HG03565 (cell line): ENCODE data around the gene GLE1.
"Not testable (repeated sequence)": the region's sequence is repeated elsewhere in the genome, so short reads cannot be mapped to it uniquely, and the experiment has no call there.

Source experiments
- ATAC-seq: cut with Tn5 transposase; IDR thresholded peaks from one replicate; pipeline ENCODE4 v1.9.1; 2021; ENCODE audit warnings: mild to moderate bottlenecking, moderate library complexity; ENCODE audit not compliant: unreplicated experiment

Gene GLE1

DNA sequence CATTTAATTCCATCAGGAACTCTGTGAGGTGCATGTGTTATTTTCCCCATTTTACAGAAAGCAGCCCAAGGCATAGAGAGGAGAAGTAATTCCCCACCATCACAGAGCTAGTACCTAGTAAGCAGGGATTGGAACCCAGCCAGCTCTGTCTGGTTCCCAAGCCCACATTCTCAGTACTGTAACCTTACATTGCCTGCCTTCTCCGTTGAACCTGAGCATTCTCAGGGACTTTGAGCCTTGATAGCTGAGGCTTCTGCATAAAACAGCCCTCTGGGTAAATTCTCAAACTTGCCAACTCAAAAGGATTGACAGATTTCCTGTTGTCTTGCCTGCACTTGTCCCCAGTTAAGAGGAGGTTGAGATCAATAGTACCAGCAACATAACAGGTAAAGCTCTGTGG is 9.2 kb upstream of the GLE1 start:
- no peak for ATAC-seq

DNA sequence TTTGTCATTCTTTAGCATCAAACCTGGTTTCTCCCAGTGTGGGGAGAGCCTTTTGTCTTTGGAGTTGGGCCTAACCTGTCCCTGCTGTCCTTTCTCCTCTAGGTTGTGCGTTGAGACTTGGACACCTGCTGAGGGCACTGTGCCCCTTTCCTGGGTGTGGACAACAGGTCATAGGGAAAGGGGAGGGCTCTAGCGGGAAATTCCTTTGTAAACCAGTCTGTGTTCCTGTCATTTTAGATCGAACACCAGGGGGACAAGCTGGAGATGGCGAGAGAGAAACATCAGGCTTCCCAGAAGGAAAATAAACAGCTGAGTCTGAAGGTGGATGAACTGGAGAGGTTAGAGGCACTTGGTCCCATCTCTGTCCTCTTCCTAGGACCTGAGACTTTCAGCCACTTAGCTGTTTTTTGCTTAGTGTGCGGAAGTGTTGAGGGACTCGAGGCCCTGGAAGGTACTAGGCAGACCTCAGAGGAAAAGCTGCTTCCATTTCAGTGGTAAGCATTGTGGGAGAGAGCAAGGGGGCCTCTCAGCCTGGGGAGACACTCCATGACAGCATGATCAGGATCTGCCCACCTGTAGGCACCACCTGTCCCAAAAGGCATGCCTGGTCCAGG is 8.6 kb upstream of the GLE1 start:
- ATAC-seq: no peak

GRCh38 chr9:128497824-128498610 is 6.5 kb upstream of the GLE1 start:
- no peak for ATAC-seq

DNA sequence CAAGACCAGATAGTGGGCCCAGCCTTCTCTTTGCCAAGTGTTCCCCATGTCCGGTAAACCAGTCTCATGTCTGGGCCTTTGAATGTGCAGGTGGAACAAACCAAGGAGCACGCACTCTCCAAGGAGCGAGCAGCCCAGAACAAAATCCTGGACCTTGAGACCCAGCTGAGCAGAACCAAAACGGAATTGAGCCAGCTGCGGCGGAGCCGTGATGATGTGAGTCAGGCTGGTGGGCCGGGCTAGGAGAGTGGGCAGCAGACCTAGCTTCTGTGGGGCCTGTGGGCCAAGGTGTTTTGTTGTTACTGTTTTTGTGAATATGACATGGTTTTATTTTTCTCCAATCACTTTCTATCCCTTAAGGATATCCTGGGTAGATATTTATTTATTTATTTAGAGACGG is 5.6 kb upstream of the GLE1 start:
- ATAC-seq: no peak

DNA sequence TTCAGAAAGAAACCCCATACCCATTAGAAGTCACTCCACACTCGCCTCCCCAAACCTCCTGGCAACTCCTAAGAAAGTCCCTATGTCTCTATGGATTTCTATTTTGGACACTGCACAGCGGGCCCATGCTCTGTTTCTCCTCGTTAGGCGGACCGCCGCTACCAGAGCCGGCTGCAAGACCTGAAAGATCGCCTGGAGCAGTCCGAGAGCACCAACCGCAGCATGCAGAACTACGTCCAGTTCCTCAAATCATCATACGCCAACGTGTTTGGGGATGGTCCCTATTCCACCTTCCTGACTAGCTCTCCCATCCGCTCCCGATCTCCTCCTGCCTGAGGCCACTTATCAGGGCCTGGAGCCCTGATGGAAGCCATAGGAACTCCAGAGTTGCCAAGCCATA is 4.6 kb upstream of the GLE1 start:
- no peak for ATAC-seq

DNA sequence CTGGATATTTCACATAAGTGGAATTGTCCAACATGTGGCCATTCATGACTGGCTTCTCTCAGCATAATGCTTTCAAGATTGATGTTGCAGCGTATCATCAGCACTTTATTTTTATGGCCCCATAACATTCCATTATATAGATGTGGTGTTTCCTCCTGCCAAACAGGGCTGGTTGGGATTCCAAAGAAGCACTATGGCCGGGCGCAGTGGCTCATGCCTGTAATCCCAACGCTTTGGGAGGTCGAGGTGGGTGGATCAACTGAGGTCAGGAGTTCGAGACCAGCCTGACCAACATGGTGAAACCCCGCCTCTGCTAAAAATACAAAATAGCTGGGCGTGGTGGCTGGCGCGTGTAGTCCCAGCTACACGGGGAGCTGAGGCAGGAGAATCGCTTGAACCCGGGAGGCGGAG is 1.1 kb upstream of the GLE1 start:
- ATAC-seq: not testable (repeated sequence)

GRCh38 chr9:128503870-128504269 is 649 bp upstream of the GLE1 start:
- no peak for ATAC-seq

DNA sequence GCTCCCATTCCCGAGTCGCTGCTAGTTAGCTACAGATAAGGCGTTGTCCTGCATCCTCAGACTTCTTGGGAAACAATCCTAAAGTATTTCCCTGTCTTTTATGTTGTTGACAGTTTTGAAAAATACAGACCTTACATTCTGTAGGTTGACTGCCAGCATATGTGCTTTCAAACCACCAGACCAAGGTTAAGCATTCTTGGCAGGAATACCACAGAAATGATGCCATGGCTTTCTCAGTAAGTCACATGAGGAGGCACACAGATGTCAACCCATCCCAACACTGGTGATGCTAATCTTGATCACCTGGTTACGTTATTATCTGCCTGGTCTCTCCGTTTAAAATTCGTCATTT is 871 bp downstream of the GLE1 start:
- ATAC-seq: no peak

GRCh38 chr9:128505906-128506305 is 1.4 kb downstream of the GLE1 start:
- not testable (repeated sequence) for ATAC-seq

DNA sequence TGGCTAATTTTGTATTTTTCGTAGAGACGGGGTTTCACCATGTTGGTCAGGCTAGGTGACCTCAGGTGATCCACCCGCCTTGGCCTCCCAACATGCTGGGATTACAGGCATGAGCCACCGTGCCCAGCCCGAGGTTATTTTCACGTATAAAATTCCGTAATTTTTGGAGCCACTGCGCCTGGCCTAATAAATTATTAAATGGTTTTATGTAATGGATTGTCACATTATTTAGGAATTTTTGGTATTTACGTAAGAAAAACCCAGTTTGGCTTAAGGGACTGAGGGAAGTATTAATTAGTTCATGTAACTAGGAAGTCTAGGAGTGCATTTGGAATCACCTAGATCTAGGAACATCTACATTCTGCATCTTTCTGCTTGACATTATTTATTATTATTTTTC is 8.3 kb downstream of the GLE1 start:
- ATAC-seq: no peak

- no peak for ATAC-seq
Observed at GRCh38 chr9:128521956-128522355, 17.4 kb downstream of the GLE1 start.

DNA sequence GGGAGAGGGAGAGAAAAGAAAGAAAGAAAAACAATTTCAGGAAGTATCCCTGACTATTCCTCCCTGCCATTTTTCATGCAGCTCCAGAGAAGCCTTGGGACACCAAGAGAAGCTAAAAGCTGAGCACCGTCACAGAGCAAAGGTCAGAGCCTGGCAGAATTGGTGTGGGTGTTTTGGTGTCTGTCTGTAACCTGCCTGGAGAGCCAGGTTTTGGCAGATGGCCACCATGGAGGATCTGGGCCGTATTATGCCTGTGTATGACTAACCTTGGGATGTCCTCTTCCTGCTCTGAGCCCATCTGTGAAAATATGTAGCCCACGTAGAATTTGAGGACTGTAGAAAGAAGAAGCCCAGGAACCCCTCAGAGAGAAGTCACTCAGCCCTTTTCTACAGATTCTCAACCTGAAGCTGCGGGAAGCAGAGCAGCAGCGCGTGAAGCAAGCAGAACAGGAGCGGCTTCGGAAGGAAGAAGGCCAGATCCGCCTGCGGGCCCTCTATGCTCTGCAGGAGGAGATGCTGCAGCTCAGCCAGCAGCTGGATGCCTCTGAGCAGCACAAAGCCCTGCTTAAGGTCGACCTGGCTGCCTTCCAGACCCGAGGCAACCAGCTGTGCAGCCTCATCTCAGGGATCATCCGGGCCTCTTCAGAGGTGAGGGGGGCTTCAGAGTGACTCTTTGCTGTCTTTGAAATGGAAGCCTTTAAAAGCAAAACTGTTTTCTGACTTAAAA is 18.8 kb downstream of the GLE1 start:
- no peak for ATAC-seq

DNA sequence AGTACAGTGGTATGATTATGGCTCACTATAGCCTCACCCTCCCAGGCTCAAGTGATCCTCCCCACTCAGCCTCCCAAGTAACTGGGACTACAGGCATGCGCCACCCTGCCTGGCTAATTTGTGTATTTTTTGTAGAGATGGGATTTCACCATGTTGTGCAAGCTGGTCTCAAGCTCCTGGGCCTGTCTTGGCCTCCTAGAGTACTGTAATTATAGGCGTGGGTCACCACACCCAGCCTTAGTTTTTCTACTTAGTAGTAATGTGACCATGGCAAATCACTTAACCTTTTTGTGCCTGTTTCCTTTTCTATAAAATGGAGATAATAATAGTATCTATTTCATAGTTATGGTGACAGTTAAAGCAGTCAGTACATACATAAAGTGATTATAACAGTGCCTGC is 22.2 kb downstream of the GLE1 start:
- ATAC-seq: no peak

DNA sequence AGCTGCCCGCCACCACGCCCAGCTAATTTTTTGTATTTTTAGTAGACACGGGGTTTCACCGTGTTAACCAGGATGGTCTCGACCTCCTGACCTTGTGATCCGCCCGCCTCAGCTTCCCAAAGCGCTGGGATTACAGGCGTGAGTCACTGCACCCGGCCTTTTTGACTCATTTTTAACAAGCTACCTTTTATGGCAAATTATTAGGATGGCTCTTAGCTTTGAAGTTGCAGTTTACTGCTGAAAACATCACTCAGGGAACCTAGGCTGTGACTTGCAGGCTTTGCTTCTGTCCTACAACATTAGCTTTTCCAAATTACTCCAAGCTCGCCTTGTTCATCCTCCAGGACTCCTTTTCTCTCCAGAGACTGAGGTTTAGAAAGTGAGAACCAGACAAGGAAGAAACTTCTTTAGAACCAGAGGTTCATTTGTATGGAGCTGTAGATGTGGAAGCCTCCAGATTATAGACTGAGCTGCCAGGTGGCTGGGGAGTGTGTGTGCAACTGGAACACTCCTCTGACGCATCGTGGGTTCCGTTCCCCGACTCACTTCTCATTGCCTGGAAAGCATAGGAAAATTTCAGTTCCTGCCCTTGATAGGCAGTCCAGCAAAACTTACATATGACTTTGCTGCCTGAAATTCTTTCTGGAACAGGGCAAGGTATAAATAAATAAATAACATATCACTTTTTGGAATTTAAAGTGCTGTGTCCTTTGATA is 24.1 kb downstream of the GLE1 start:
- ATAC-seq: no peak

DNA sequence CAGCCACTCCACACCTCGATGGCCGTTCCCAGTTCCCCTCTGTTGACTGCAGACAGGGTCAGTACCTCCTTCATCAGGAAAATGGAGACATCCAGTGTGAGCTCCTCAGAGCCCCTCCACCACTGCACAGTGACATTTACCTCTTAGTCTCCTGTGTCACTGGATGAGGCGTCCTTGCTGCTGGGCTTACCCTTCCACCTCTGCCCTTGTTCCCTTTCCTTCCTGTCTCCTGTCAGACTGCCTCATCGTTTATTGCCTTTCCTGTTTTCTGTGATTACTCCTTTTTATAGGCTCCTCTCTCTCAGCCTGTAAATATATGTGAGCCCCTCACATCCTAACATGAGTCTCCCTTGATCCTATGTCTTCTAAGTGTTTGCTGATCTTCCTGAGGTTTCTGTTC is 24.7 kb downstream of the GLE1 start:
- ATAC-seq: no peak

GRCh38 chr9:128532581-128532980 is 28.1 kb downstream of the GLE1 start:
- ATAC-seq: no peak

DNA sequence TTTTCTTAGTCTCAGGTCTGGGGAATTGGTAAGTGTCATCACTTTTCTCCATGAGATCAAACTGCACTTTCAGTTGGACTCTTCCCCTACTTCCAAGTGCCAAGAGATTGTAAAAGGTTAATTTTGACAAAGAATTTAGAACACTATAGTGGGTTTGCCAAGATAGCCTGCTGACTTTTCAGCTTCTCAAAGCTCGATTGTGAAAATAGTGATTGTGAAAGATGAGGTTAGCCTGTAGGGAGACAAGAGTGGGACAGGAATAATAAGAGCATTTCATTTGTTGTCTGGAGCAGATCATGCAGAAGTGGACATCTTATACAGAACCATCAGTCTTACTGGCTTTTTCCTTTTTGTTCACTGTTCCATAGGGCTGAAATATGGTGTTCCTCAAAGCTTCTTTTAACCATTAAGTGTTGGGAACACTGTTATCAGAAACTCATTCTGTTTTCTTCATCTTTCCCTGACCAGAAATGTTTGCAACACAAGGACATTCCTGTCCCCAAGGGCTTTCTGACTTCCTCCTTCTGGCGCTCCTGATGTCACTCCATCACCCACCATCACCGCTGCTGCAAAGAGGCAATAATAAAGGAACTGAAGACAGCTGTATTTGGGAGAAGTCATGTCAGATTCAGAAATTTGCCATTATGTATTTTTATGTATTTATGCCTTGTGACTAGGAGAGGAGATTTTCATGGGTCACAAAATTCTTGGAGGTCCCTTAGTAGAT is 36.3 kb downstream of the GLE1 start:
- ATAC-seq: no peak

DNA sequence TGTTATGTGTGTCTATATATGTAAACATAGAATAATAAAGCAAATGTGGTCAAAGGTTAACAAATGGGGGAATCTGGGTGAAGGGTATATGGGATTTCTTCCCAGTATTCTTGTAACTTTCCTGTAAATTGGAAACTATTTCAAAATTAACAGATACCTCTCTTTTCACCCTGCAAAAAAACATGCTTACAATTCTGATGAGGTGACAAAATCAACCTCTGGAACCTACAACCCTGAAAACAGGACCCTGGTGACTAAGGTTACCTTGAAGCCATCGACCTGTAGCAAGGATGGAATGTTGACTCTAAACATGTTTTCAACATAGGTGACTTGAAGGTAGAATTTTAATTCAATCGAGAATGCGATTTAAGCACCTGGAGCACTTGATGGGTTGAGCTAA is 42.0 kb downstream of the GLE1 start:
- ATAC-seq: no peak

- ATAC-seq: no peak
Observed at GRCh38 chr9:128548876-128549275, 44.4 kb downstream of the GLE1 start.

DNA sequence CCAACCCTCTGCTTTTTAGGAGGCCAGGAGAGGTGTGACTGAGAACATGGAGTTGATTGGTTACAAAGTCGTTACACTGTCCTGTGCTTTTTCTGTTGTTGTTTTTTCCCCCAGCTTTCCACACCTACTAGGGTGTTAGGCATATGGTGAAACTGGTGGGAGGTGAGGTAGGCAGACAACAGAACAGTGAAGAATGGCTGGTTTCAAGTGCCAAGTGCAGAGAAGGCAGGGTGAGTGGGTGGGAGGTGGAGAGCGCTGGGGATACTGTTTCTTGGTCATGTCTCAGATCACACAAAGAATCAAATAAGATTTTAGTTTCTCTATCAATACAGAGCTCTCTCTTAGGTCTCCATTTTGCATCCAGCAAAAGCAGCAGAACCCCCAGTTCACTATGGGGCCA is 45.7 kb downstream of the GLE1 start:
- ATAC-seq: no peak
